CD14-positive monocyte (primary cell): ENCODE results near the gene NAPSA. TPM values are rescaled to one million over a fixed set of nuclear protein-coding genes. Genes with fewer than 3 reads are reported as not detected.

Experiments
- DNase-seq, 3 donors: peaks; one replicate each; pipeline ENCODE4 v3.0.0-alpha.2; 2011 to 2022
- H2AFZ ChIP-seq: 2 replicates; pipeline ENCODE4 v1.6.0; 2012; ENCODE audit warnings: mild to moderate bottlenecking, low read depth, low read length, inconsistent platforms; ENCODE audit not compliant: insufficient read depth, poor library complexity, severe bottlenecking
- H3K27ac ChIP-seq, 2 donors: 1 replicate in 1 of 2; 2 replicates in 1 of 2; pipeline ENCODE4 v1.5.1; 2012 to 2013; ENCODE audit warnings: low read length in 2 of 2, control low read depth in 1 of 2, inconsistent platforms in 1 of 2, low read depth in 1 of 2, mild to moderate bottlenecking in 1 of 2
- H3K27me3 ChIP-seq, 2 donors: one replicate each; pipeline versions ENCODE4 v1.6.0 to v1.6.1; 2011 to 2013; ENCODE audit warnings: low read length in 2 of 2; ENCODE audit not compliant: control insufficient read depth in 2 of 2, insufficient read depth in 2 of 2
- H3K36me3 ChIP-seq, 2 donors: replicated peaks in 1 of 2; 1 replicate in 1 of 2; 2 replicates in 1 of 2; pipeline versions ENCODE4 v1.5.1 to v1.6.1; 2012 to 2013; ENCODE audit warnings: low read length in 2 of 2, control low read depth in 1 of 2, inconsistent platforms in 1 of 2, mild to moderate bottlenecking in 1 of 2; ENCODE audit not compliant: insufficient read depth in 2 of 2, control insufficient read depth in 1 of 2
- H3K4me1 ChIP-seq, 2 donors: 1 replicate in 1 of 2; 2 replicates in 1 of 2; pipeline versions ENCODE4 v1.5.1 to v1.6.1; 2012 to 2013; ENCODE audit warnings: low read length in 2 of 2, control low read depth in 1 of 2, inconsistent platforms in 1 of 2, mild to moderate bottlenecking in 1 of 2, moderate library complexity in 1 of 2; ENCODE audit not compliant: insufficient read depth in 2 of 2, control insufficient read depth in 1 of 2
- H3K4me2 ChIP-seq: replicated peaks from 2 replicates; pipeline ENCODE3; 2012; ENCODE audit warnings: low read length, moderate library complexity, mild to moderate bottlenecking; ENCODE audit not compliant: poor library complexity, severe bottlenecking; ENCODE audit errors: extremely low read depth
- H3K4me3 ChIP-seq, 3 experiments: fragments of 200-600 bp in 1 of 3; sonication (generic) in 1 of 3; replicated peaks in 1 of 3; 1 replicate in 2 of 3; 2 replicates in 1 of 3; pipeline ENCODE4 v1.5.1; 2011 to 2013; ENCODE audit warnings: low read length in 3 of 3, mild to moderate bottlenecking in 3 of 3, control low read depth in 2 of 3, low read depth in 2 of 3, inconsistent platforms in 1 of 3, moderate library complexity in 1 of 3
- H3K79me2 ChIP-seq: 2 replicates; pipeline ENCODE4 v1.6.0; 2012; ENCODE audit warnings: mild to moderate bottlenecking, control low read depth, inconsistent platforms, low read length, moderate library complexity; ENCODE audit not compliant: insufficient read depth
- H3K9ac ChIP-seq: 2 replicates; pipeline ENCODE4 v1.6.0; 2017; ENCODE audit warnings: low read length, mild to moderate bottlenecking; ENCODE audit not compliant: insufficient read depth, poor library complexity, severe bottlenecking
- H3K9me3 ChIP-seq, 2 donors: replicated peaks in 1 of 2; 1 replicate in 1 of 2; 2 replicates in 1 of 2; pipeline versions ENCODE4 v1.5.1 to v1.6.1; 2012 to 2013; ENCODE audit warnings: low read length in 2 of 2, control low read depth in 1 of 2; ENCODE audit not compliant: control insufficient read depth in 1 of 2, insufficient read depth in 1 of 2
- H4K20me1 ChIP-seq: 2 replicates; pipeline ENCODE4 v1.6.0; 2012; ENCODE audit warnings: mild to moderate bottlenecking, low read length, control low read depth, moderate library complexity; ENCODE audit not compliant: insufficient read depth
- H3K27ac Mint-ChIP-seq, 7 donors: one replicate each; pipeline ENCODE4 v1.8.0; 2020; ENCODE audit warnings: mild to moderate bottlenecking in 7 of 7, mixed read lengths in 7 of 7, moderate library complexity in 6 of 7, inconsistent platforms in 2 of 7
- H3K27me3 Mint-ChIP-seq, 3 donors: one replicate each; pipeline ENCODE4 v1.8.0; 2021 to 2022; ENCODE audit warnings: low read depth in 3 of 3, mild to moderate bottlenecking in 3 of 3, mixed read lengths in 3 of 3, moderate library complexity in 3 of 3, inconsistent platforms in 1 of 3
- H3K36me3 Mint-ChIP-seq, 2 donors: one replicate each; pipeline ENCODE4 v1.8.0; 2020; ENCODE audit warnings: mixed read lengths in 2 of 2, inconsistent platforms in 1 of 2, mild to moderate bottlenecking in 1 of 2
- H3K4me1 Mint-ChIP-seq: one replicate; pipeline ENCODE4 v1.8.0; 2020; ENCODE audit warnings: mild to moderate bottlenecking, mixed read lengths
- H3K4me3 Mint-ChIP-seq, 2 donors: one replicate each; pipeline ENCODE4 v1.8.0; 2020; ENCODE audit warnings: mild to moderate bottlenecking in 2 of 2, mixed read lengths in 2 of 2, moderate library complexity in 1 of 2
- H3K9me3 Mint-ChIP-seq, 7 donors: one replicate each; pipeline ENCODE4 v1.8.0; 2020 to 2022; ENCODE audit warnings: mixed read lengths in 7 of 7, mild to moderate bottlenecking in 6 of 7, moderate library complexity in 6 of 7, inconsistent platforms in 2 of 7
- WGBS: methylation state at CpG from one replicate; pipeline ENCODE4 v1.1.5; 2013; ENCODE audit warnings: missing lambda C conversion rate; ENCODE audit not compliant: insufficient coverage; 5-methylcytosine and 5-hydroxymethylcytosine counted together
- intact Hi-C, 2 donors: fragments of 100-400 bp; cut with micrococcal nuclease; formaldehyde crosslinking; loops; one replicate each; pipeline versions ENCODE4 v1.15.0 to v1.15.1; 2023
- polyA plus RNA-seq, 3 donors: library from polyadenylated mRNA; depleted of rRNA in 1 of 3; unstranded in 2 of 3; stranded (reverse) in 1 of 3; fragments of 300-500 nt in 2 of 3; fragments of >200 nt in 1 of 3; fragmentation: Illumina TruSeq in 2 of 3; gene quantifications; 1 replicate in 2 of 3; 2 replicates in 1 of 3; pipeline ENCODE4 v1.2.3, GENCODE V29; 2012 to 2021
- TF ChIP-seq, protein P1 (sequence below): fragments of 200-600 bp; IDR thresholded peaks from one replicate; pipeline ENCODE4 v1.8.0; 2022; ENCODE audit warnings: antibody characterized with exemption, mild to moderate bottlenecking

NAPSA gene
- polyA plus RNA-seq, 3 donors = 0.27 to 1.3 (median 0.52) TPM

DNA sequence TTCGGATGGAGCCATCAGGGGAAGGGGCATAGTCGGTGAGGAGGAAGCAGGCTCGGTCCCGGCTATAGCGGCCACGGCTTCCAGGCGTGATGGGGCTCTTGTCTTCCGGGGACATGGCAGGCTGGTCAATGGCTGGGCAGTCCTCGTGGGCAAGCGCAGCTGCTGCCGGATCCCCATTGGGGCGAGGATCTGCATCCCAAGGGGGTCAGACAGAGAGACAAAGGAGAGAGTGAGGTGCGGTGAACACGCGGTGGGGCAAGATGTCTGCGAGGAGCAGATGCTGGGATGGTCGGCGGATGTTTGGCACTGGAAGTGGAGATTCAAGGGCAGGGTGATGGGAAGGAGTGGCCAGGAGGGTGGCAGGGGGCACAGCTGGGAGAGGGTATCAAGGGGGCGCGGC, 44.8 kb downstream of the NAPSA start:
- H3K27me3 ChIP-seq = peaks cover 7 to 22% of the 10 kb centered on the region in 2 donors
- H3K4me3 ChIP-seq = no peak overlapping the region
- TF ChIP-seq, protein P1, sequence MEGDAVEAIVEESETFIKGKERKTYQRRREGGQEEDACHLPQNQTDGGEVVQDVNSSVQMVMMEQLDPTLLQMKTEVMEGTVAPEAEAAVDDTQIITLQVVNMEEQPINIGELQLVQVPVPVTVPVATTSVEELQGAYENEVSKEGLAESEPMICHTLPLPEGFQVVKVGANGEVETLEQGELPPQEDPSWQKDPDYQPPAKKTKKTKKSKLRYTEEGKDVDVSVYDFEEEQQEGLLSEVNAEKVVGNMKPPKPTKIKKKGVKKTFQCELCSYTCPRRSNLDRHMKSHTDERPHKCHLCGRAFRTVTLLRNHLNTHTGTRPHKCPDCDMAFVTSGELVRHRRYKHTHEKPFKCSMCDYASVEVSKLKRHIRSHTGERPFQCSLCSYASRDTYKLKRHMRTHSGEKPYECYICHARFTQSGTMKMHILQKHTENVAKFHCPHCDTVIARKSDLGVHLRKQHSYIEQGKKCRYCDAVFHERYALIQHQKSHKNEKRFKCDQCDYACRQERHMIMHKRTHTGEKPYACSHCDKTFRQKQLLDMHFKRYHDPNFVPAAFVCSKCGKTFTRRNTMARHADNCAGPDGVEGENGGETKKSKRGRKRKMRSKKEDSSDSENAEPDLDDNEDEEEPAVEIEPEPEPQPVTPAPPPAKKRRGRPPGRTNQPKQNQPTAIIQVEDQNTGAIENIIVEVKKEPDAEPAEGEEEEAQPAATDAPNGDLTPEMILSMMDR = no peak
- no peak overlapping the region for H2AFZ ChIP-seq
- DNase-seq = no peak
- Mint-ChIP-seq H3K27ac (no peak overlapping the region), H3K36me3 (peaks cover 8 to 11% of the 10 kb centered on the region in 2 donors), H3K9me3 (peaks cover 0 to 11% (median 3%) of the 10 kb centered on the region in 7 donors), H3K4me1 (peaks cover 3% of the 10 kb centered on the region), H3K4me3 (no peak overlapping the region), H3K27me3 (peaks cover 21 to 41% (median 39%) of the 10 kb centered on the region in 3 donors)
- no peak overlapping the region for H3K9ac ChIP-seq
- peaks cover 38% of the 10 kb centered on the region for H4K20me1 ChIP-seq
- WGBS = 90% methylated on average over 13 of the region's 20 CpGs
- intact Hi-C loops = loop anchor here in 1 of 2 donors (10.0 kb wide), 1 partner anchor 484 kb away; no protein-coding TSS in a partner anchor
- H3K36me3 ChIP-seq = peaks cover 0 to 6% of the 10 kb centered on the region in 2 donors
- no peak overlapping the region for H3K27ac ChIP-seq
- H3K4me1 ChIP-seq = peaks cover under 1 to 9% of the 10 kb centered on the region in 2 donors
- no peaks in the 10 kb centered on the region for H3K79me2 ChIP-seq
- H3K9me3 ChIP-seq = no peaks in the 10 kb centered on the region
- no peak overlapping the region for H3K4me2 ChIP-seq

- H3K27me3 Mint-ChIP-seq = peaks cover 24 to 44% (median 44%) of the 10 kb centered on the region in 3 donors
- Histone ChIP-seq H3K9ac (no peak overlapping the region), H3K9me3 (peaks cover 0 to under 1% of the 10 kb centered on the region in 2 donors), H3K27ac (no peak overlapping the region), H3K27me3 (peaks cover 8 to 24% of the 10 kb centered on the region in 2 donors), H4K20me1 (peaks cover 34% of the 10 kb centered on the region), H3K36me3 (peaks cover 0 to 6% of the 10 kb centered on the region in 2 donors), H3K4me1 (peaks cover 0 to 4% of the 10 kb centered on the region in 2 donors), H3K4me2 (no peak overlapping the region), H3K79me2 (no peaks in the 10 kb centered on the region), H3K4me3 (no peak overlapping the region), H2AFZ (no peak overlapping the region)
- no peak overlapping the region for H3K4me3 Mint-ChIP-seq
- TF ChIP-seq, protein P1 = no peak
- no peak for DNase-seq
- H3K27ac Mint-ChIP-seq = no peak overlapping the region
- peaks cover 8 to 11% of the 10 kb centered on the region in 2 donors for H3K36me3 Mint-ChIP-seq
- intact Hi-C loops = loop anchor here in 1 of 2 donors (10.0 kb wide), 1 partner anchor 485 kb away; no protein-coding TSS in a partner anchor
- peaks cover 0 to 11% (median 3%) of the 10 kb centered on the region in 7 donors for H3K9me3 Mint-ChIP-seq
- H3K4me1 Mint-ChIP-seq = peaks cover 3% of the 10 kb centered on the region
- 96% methylated on average over 10 of the region's 12 CpGs for WGBS
These were observed 45.4 kb downstream of the NAPSA start for GRCh38 chr19:50320051-50320450.
